GM13977 (cell line): Measurements from ENCODE around the gene CUL3.

Source experiments
- DNase-seq: peaks from one replicate; pipeline ENCODE4 v3.0.0; 2012; ENCODE audit warnings: low spot score
- in situ Hi-C: fragments of 300-500 bp; cut with MboI; formaldehyde crosslinking; loops from one replicate; pipeline ENCODE4 v1.12.0; 2022; ENCODE audit warnings: low sequenced_read_pairs, low pct_unique_long_range_greater_than_20kb, mixed read lengths, inconsistent platforms; ENCODE audit not compliant: unreplicated experiment
- TF ChIP-seq, protein P1 (sequence below): IDR thresholded peaks from 2 replicates; pipeline ENCODE4 v1.5.1; 2012; ENCODE audit warnings: mild to moderate bottlenecking, control low read depth; ENCODE audit not compliant: insufficient read depth; ENCODE audit errors: extremely low read depth, missing control alignments

The CUL3 gene

DNA sequence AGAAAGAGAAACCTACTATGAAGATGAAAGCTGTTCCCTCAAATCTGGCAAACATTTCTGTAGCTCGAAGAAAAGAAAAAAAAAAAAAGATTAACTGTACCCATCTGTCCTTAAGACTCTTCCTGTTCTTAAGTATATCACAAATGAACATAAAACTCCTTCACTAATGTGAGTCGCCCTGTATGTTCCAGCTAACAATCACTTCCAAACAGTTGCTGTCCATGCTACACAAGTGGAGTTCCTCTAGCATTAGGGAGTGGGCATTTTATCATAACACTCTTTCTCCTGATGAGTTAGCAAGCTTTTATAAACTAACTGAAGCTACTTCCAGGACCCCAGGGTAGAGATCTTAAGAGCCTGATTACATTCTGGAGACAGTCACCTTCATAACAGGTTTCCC is 5.8 kb downstream of the CUL3 start:
- no peak for DNase-seq
- TF ChIP-seq, protein P1, sequence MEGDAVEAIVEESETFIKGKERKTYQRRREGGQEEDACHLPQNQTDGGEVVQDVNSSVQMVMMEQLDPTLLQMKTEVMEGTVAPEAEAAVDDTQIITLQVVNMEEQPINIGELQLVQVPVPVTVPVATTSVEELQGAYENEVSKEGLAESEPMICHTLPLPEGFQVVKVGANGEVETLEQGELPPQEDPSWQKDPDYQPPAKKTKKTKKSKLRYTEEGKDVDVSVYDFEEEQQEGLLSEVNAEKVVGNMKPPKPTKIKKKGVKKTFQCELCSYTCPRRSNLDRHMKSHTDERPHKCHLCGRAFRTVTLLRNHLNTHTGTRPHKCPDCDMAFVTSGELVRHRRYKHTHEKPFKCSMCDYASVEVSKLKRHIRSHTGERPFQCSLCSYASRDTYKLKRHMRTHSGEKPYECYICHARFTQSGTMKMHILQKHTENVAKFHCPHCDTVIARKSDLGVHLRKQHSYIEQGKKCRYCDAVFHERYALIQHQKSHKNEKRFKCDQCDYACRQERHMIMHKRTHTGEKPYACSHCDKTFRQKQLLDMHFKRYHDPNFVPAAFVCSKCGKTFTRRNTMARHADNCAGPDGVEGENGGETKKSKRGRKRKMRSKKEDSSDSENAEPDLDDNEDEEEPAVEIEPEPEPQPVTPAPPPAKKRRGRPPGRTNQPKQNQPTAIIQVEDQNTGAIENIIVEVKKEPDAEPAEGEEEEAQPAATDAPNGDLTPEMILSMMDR, result no peak
- in situ Hi-C loops, result no loop called here

DNA sequence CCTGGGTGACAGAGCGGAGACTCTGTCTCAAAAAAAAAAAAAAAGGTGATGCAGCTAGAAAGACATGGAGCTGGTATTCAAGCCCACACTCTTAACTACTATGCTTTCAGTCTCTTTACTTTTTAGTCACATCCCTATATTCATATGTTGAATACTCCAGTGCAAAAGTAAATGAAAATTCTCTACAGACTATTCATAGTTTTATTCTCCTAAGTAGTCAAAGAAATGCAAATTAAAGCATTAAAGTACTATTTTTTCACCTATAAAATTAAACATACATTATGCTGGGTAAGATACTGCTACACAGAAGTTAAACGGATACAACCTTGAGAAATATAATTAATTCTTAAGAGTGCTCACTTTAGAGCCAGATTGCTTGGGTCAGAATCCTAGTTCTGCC is 7.6 kb downstream of the CUL3 start:
- DNase-seq, result no peak
- in situ Hi-C loops, result no loop called here
- TF ChIP-seq, protein P1, result no peak

DNA sequence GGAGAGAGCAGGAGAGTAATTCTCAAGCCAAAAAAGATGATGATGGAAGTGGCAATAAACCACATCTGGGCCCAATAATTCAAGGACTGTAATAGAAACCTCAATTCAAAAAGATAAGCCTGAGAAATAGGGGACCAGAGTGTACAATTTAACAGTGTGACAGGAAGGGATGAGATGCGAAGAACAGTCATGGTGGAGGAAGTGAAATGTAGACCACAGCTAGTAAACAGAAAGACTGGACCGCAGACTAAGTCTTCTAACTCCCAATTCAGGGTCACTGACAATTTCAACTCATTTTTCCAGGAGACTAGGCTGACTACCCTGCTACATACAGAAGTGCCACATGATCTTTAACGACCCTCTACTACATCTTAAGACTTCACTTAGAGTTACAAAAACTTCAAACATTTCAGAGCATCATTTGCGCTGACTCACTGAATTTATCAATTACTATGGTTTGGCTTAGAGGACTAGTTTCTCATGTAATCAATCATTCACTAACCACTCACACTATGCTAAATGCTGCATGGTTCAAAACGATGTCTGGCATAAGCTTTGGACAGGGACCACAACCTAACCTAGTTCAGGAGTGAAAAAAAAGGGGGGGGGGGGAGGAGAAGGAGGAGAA is 9.0 kb downstream of the CUL3 start:
- DNase-seq, result no peak
- in situ Hi-C loops, result no loop called here
- TF ChIP-seq, protein P1, result no peak

GRCh38 chr2:224574423-224575084 is 10.6 kb downstream of the CUL3 start:
- TF ChIP-seq, protein P1, result no peak
- in situ Hi-C loops, result no loop called here
- DNase-seq, result no peak

GRCh38 chr2:224573724-224574123 is 11.4 kb downstream of the CUL3 start:
- in situ Hi-C loops, result no loop called here
- TF ChIP-seq, protein P1, result no peak
- DNase-seq, result no peak

DNA sequence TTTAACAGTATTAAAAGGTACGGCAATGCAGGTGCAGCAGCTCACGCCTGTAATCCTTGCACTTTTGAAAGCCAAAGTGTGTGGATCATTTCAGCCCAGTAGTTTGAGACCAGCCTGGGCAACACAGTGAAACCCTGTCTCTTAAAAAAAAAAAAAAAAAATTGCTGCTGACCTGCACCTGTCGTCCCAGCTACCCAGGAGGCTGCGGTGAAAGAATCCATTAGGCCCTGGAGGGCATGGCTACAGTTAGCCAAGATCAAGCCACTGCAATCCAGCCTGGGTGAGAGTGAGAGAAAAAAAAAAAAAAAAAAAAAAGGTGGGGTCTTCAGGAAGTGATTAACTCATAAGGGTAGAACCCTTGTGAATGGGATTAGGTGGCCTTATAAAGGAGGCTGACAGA is 12.8 kb downstream of the CUL3 start:
- DNase-seq, result no peak
- in situ Hi-C loops, result no loop called here

More for the DNA sequence above, 12.8 kb downstream of the CUL3 start:
- TF ChIP-seq, protein P1, result no peak
